NCI-H2171 treated with DMSO at 0.1 percent for 48 hours (cell line): ENCODE results near the gene TMEM169.

Source experiments
- DNase-seq: peaks from one replicate; lab custom pipeline; 2025; lab: John Stamatoyannopoulos, UW

TMEM169 gene

DNA sequence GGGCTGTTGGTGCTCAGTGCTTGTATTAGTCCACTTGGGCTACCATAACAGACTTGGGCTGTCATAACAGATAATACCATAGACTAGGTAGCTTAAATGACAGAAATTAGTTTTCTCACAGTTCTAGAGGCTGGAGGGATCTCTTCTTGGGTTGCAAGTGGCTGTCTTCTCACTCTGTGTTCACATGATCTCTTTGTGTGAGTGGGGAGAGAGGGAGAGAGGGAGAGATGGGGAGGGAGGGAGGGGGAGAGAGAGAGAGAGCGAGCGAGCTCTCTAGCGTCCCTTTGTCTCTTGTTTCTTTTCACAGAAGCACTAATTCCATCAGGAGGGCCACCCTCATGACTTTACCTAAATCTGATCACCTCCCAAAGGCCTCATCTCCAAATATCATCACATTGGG is 23.0 kb downstream of the TMEM169 start:
- DNase-seq, result no peak

- DNase-seq, result no peak
These were observed 25.6 kb downstream of the TMEM169 start for GRCh38 chr2:216107320-216107719.

- no peak for DNase-seq
These were observed 26.0 kb downstream of the TMEM169 start for GRCh38 chr2:216107760-216108159.

GRCh38 chr2:216108310-216108966 is 26.7 kb downstream of the TMEM169 start:
- DNase-seq, result no peak

- DNase-seq, result peak; percentile 96
These were observed 27.5 kb downstream of the TMEM169 start, which contains the start of gene XRCC5 for GRCh38 chr2:216108967-216109921. XRCC5 (plus strand) TSS chr2:216109348; CDS start chr2:216109437, 89 bp downstream.

GRCh38 chr2:216109962-216110614 is 28.4 kb downstream of the TMEM169 start:
- peak; percentile 58 for DNase-seq

- no peak for DNase-seq
These were observed 28.9 kb downstream of the TMEM169 start for GRCh38 chr2:216110620-216111019.

DNA sequence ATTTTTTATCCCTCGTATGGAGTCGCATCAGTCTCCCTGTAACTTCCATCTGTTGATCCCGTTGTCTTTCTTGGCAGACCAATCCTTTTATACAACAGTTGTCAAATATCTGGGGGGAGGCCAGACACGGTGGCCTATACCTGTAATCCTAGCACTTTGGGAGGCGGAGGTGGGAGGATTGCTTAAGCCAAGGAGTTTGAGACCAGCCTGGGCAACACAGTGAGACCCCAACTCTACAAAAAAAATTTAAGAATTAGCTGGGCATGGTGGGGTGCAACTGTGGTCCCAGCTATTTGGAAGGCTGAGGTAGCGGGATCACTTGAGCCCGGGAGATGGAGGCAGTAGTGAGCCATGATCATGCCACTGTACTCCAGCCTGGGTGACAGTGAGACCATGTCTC is 29.4 kb downstream of the TMEM169 start:
- DNase-seq, result no peak

- DNase-seq, result no peak
These were observed 31.2 kb downstream of the TMEM169 start for GRCh38 chr2:216112926-216113325.

GRCh38 chr2:216113572-216113971 is 31.9 kb downstream of the TMEM169 start:
- no peak for DNase-seq

DNA sequence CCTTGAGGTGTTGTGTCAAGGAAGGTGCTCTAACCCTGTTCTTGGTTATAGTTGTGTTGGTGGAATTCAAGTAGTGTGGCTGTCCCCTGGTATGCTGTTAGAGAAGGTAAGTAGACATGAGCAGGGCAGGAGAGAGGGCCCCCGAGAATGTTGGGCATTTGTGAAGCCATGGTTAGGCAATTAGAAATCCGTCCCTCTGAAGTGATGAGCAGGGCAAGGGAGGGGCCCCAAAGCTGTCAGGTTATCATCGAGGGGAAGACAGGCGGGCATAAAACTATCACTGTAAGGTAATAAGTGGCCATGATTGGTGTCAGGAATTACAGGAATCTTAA is 32.6 kb downstream of the TMEM169 start:
- no peak for DNase-seq

GRCh38 chr2:216114714-216115531 is 33.2 kb downstream of the TMEM169 start:
- DNase-seq, result peak; percentile 99

DNA sequence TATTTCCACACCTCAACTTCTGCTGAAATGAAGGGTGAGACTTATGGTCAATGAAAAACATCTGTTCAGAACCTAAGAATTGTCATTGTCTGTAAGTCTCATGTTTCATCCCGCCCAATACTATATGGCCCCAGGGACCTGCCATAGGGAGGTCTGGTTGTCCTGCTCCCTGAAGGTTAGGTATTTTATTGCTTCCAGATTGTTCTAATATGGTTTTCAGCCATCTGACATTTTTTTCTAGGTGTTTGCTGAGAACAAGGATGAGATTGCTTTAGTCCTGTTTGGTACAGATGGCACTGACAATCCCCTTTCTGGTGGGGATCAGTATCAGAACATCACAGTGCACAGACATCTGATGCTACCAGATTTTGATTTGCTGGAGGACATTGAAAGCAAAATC is 34.7 kb downstream of the TMEM169 start:
- DNase-seq, result peak; percentile 96

DNA sequence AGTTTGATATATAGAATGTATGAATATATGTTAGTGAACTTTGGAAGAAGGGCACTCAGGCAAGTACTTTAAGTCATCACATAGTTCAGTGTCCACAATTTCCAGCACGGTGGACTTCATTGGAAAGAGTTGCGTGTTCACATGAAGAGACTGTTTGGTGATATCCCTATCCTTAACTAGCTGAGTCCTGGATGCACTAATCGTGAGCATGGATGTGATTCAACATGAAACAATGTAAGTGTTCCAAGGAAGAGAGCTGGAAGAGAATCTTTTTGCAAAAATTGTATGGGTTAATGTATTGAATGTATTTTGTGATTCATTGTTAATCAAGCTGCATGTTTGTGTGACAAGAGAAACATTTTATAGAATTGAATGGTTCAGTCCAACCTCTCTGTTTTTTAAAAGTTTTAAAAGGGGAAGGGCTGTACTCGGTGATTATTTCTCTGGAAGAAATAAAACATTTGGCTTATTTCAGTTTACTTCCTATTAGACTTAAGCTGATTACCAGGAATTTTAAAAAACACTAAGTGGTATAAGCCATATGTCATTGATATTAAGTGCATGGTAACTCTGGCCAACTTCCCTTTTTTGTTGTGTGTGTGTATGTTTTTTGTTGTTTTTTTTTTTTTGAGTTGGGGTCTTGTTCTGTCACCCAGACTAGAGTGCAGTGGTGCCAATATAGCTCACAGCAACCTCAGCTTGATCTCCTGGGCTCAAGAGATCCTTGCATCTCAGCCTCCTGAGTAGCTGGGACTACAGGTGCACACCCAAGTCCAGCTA is 36.0 kb downstream of the TMEM169 start:
- no peak for DNase-seq

DNA sequence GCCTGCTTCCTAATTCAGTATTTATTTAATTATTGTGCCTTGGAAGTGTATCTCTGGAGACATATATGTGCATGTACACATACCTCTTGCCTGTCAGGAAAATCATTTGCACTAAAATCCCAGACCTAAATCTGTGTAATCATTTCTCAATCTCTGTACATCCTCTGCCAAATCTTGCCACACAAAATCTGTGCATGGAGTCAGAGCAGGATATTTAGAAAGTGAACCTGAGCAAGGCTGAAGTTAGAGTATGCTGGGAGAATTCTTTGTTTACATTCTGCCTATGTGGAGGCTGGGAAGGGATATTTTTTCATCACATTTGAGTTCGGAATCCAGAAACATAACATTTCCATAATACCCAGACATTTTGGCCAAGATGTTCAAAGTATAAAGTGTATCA is 36.8 kb downstream of the TMEM169 start:
- DNase-seq, result no peak

- no peak for DNase-seq
These were observed 37.4 kb downstream of the TMEM169 start for GRCh38 chr2:216119146-216119545.

DNA sequence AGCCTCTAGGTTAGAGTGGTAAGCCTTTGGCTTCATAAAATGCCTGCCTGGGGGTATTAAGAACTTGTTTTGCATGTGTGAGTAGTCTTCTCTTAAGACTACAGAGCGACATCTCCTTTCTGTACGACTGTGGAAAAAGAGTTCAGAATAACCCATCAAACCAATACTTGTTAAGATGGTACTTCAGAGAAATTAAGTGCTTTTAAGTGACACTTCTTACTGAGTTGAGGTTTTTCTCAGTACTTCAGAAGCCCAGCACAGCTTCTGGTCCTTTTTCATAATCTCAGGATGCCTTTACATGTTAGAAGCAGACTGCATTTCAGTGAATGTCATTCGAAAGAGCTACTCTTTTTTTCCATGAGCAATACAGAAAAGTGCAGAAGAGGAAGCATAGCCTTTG is 38.3 kb downstream of the TMEM169 start:
- no peak for DNase-seq

DNA sequence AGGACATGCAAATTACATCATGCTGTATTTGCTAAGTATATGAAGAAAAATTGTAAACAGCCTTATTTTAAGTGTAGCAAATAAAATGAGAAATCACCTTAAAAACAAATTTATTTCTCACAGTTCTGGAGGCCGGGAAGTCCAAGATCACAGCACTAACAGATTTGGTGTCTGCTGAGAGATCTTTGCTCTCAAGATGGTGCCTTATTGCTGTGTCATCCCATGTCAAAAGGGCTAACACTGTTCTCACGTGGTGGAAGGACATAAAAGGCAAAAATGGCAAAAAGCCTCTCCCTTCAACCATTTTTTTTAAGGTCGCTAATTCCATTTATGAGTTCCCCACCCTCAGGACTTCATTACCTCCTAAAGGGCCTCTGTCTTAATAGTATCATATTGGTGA is 39.5 kb downstream of the TMEM169 start:
- DNase-seq, result no peak

- DNase-seq, result no peak
These were observed 45.2 kb downstream of the TMEM169 start for GRCh38 chr2:216126943-216127342.

DNA sequence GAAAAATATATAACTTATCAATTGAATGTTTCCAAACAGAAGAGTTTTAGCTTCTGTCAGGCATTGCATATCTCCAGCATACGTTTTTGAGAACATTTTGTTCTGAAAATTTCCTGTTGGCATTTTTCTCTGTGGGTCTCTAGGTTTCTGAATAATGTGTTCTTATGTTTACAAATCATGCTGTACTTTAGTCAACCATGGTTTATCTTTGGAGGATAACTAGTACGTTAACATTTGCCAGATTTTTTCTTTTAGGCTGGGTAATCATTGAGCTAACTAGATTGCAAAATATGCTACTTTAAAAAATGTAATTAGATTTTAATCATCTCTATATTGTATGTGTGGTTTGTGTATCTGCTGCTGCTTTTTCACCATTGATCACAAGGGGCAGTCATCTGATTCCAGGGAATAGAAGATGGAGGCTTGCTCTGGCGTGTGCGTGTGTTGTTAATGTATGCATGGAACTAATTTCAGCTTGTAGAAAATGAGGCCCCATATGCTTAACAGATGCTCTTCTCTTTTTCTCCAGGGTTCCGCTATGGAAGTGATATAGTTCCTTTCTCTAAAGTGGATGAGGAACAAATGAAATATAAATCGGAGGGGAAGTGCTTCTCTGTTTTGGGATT is 48.7 kb downstream of the TMEM169 start:
- DNase-seq, result no peak
